Lower leg skin (tissue), 4 donors: ENCODE data around the gene GPR84. TPM values are rescaled to one million over a fixed set of nuclear protein-coding genes. Genes with fewer than 3 reads are reported as not detected.

Experiments
- DNase-seq, 2 donors: peaks; one replicate each; pipeline ENCODE4 v3.0.0-alpha.2; 2019; ENCODE audit warnings: low spot score in 2 of 2
- H3K4me3 ChIP-seq: fragments of 200-600 bp; sonication (generic); 2 replicates; pipeline ENCODE4 v1.5.1; 2017; ENCODE audit warnings: mild to moderate bottlenecking, low read depth; ENCODE audit not compliant: poor library complexity, severe bottlenecking
- POLR2A ChIP-seq, 2 donors: fragments of 450-650 bp; IDR thresholded peaks; one replicate each; pipeline ENCODE4 v1.6.1; 2016 to 2017; ENCODE audit warnings: antibody characterized with exemption in 2 of 2, mild to moderate bottlenecking in 1 of 2, moderate library complexity in 1 of 2
- WGBS, 2 donors: methylation state at CpG; one replicate each; pipeline ENCODE4 v1.1.5; 2018; 5-methylcytosine and 5-hydroxymethylcytosine counted together
- intact Hi-C: fragments of 100-400 bp; cut with DNase I; formaldehyde crosslinking; loops from one replicate; pipeline ENCODE4 v1.15.0; 2023; ENCODE audit warnings: low total_unique reads
- total RNA-seq, 4 donors: library from RNA; depleted of rRNA; stranded (reverse); fragments of >200 nt; gene quantifications; one replicate each; pipeline ENCODE4 v1.1.0, GENCODE V29; 2016
- TF ChIP-seq, protein P1 (sequence below), 3 donors: fragments of 450-650 bp; IDR thresholded peaks; one replicate each; pipeline ENCODE4 v1.5.1; 2016; ENCODE audit warnings: antibody characterized with exemption in 3 of 3, mild to moderate bottlenecking in 3 of 3, moderate library complexity in 2 of 3

Gene GPR84
- total RNA-seq, result under 1 TPM in 1 of 4 donors, not detected in 3; 0.42 TPM

DNA sequence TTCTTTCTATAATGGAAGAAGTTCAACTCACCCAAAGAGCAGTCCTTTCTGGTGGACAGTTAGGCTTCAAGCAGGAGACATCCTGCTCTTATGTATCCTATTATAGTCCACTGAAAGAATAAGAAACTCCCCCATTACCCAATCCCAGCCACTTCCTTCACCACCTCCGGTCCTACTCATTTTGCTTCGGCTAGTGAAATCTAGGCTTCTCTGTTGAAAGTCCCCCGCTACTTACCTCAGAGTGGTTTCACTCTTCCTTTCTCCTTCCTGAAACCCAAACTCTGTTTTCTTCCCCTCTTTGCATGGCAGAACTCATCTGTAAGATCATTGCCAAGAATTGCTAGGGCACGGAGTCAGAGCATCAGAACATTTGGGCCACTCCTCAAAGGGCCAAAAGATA is at the start of gene GPR84:
TSS of gene GPR84 (minus strand) at position 74 of the 400 bp plus-strand sequence. CDS start 635 bp downstream, outside the sequence.
- intact Hi-C loops, result loop anchor here (5.0 kb wide), 1 partner anchor 147 kb away; no protein-coding TSS in a partner anchor

GRCh38 chr12:54413284-54414190 is 49.3 kb upstream of the GPR84 start:
- no peak overlapping the region for H3K4me3 ChIP-seq
- WGBS, 2 donors, result 45 to 54% methylated on average over 9 of the region's 9 CpGs
- peak in 1 of 2 donors; percentile 74 for DNase-seq
- intact Hi-C loops, result no loop called here
- TF ChIP-seq POLR2A (IDR thresholded peaks at IDR 0.05), result no peak
- TF ChIP-seq, protein P1, sequence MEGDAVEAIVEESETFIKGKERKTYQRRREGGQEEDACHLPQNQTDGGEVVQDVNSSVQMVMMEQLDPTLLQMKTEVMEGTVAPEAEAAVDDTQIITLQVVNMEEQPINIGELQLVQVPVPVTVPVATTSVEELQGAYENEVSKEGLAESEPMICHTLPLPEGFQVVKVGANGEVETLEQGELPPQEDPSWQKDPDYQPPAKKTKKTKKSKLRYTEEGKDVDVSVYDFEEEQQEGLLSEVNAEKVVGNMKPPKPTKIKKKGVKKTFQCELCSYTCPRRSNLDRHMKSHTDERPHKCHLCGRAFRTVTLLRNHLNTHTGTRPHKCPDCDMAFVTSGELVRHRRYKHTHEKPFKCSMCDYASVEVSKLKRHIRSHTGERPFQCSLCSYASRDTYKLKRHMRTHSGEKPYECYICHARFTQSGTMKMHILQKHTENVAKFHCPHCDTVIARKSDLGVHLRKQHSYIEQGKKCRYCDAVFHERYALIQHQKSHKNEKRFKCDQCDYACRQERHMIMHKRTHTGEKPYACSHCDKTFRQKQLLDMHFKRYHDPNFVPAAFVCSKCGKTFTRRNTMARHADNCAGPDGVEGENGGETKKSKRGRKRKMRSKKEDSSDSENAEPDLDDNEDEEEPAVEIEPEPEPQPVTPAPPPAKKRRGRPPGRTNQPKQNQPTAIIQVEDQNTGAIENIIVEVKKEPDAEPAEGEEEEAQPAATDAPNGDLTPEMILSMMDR (IDR thresholded peaks at IDR 0.05), result no peak

More for the DNA sequence above, at the start of gene GPR84:
- 76 to 79% methylated on average over 4 of the region's 4 CpGs for WGBS, 2 donors
- no peak within 1 kb of the TSS for H3K4me3 ChIP-seq
- TF ChIP-seq, protein P1 (IDR thresholded peaks at IDR 0.05), result no peak
- TF ChIP-seq POLR2A (IDR thresholded peaks at IDR 0.05), result no peak
- no peak for DNase-seq

DNA sequence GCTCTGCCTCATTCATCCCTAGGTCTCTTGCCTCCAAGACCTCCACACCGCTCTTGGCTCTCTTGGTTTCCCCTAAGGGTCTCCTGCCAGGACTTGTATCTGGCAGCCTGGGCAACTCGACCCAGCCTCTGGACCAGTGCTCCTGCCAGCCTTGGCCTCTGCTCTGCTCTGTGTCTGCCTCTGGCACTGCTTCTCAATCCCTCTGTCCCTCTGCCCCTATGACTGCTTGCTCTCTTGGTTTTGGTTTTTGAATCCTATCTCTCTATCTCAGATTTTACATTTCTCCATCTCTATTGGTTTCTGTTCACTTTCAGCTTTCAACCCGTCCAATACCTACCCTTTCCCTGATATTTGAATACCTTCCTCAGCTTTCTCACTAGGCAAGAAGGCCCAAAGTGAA is 48.5 kb upstream of the GPR84 start:
- TF ChIP-seq, protein P1 (IDR thresholded peaks at IDR 0.05), result no peak
- TF ChIP-seq POLR2A (IDR thresholded peaks at IDR 0.05), result no peak
- no peak overlapping the region for H3K4me3 ChIP-seq
- 49 to 53% methylated on average over 3 of the region's 3 CpGs for WGBS, 2 donors
- DNase-seq, result no peak
- intact Hi-C loops, result no loop called here

GRCh38 chr12:54412348-54412747 is 48.1 kb upstream of the GPR84 start:
- WGBS, 2 donors, result 43 to 63% methylated on average over 4 of the region's 4 CpGs
- no peak for DNase-seq
- intact Hi-C loops, result no loop called here
- TF ChIP-seq, protein P1 (IDR thresholded peaks at IDR 0.05), result no peak
- TF ChIP-seq POLR2A (IDR thresholded peaks at IDR 0.05), result no peak
- H3K4me3 ChIP-seq, result no peak overlapping the region

- H3K4me3 ChIP-seq, result no peak overlapping the region
- peak; percentile 90 to 96 for DNase-seq
- WGBS, 2 donors, result 52 to 53% methylated on average over 7 to 10 of the region's 10 CpGs
- TF ChIP-seq, protein P1 (IDR thresholded peaks at IDR 0.05), result no peak
- no peak for TF ChIP-seq POLR2A (IDR thresholded peaks at IDR 0.05)
- intact Hi-C loops, result no loop called here
Measured at GRCh38 chr12:54411391-54412241, 47.3 kb upstream of the GPR84 start.
